H9 (cell line): ENCODE results near the gene IKZF1. TPM values are rescaled to one million over a fixed set of nuclear protein-coding genes. Genes with fewer than 3 reads are reported as not detected.

Experiments used
- DNase-seq: peaks from one replicate; pipeline ENCODE4 v3.0.0-alpha.2; 2017
- H2AFZ ChIP-seq: one replicate; pipeline ENCODE4 v1.6.1; 2013; ENCODE audit warnings: mild to moderate bottlenecking, low read length, control low read depth, moderate library complexity
- H2AK5ac ChIP-seq: 2 replicates; pipeline ENCODE4 v1.6.1; 2013; ENCODE audit warnings: low read length, control low read depth, mixed read lengths; ENCODE audit not compliant: insufficient read length
- H2BK120ac ChIP-seq: one replicate; pipeline ENCODE4 v1.6.1; 2013; ENCODE audit warnings: low read depth, mild to moderate bottlenecking, low read length, control low read depth, inconsistent platforms; ENCODE audit not compliant: poor library complexity, severe bottlenecking
- H2BK12ac ChIP-seq: 2 replicates; pipeline ENCODE4 v1.6.1; 2013; ENCODE audit warnings: low read length, control low read depth, mixed read lengths, low read depth; ENCODE audit not compliant: insufficient read length
- H2BK15ac ChIP-seq: 2 replicates; pipeline ENCODE4 v1.6.1; 2013; ENCODE audit warnings: low read depth, low read length, control low read depth
- H2BK20ac ChIP-seq: one replicate; pipeline ENCODE4 v1.6.1; 2013; ENCODE audit warnings: low read depth, mild to moderate bottlenecking, low read length, control low read depth, inconsistent platforms; ENCODE audit not compliant: poor library complexity, severe bottlenecking
- H2BK5ac ChIP-seq: 2 replicates; pipeline ENCODE4 v1.6.1; 2013; ENCODE audit warnings: low read length, control low read depth, mixed read lengths; ENCODE audit not compliant: insufficient read length
- H3K14ac ChIP-seq: 2 replicates; pipeline ENCODE4 v1.6.1; 2013; ENCODE audit warnings: low read length, control low read depth; ENCODE audit not compliant: insufficient read depth
- H3K18ac ChIP-seq: 2 replicates; pipeline ENCODE4 v1.6.1; 2013; ENCODE audit warnings: low read depth, mild to moderate bottlenecking, mixed read lengths, low read length, control low read depth; ENCODE audit not compliant: insufficient read length
- H3K23ac ChIP-seq: 2 replicates; pipeline ENCODE4 v1.6.1; 2013; ENCODE audit warnings: low read length, control low read depth, mixed read lengths, low read depth; ENCODE audit not compliant: insufficient read length
- H3K23me2 ChIP-seq: 2 replicates; pipeline ENCODE4 v1.6.1; 2013; ENCODE audit warnings: low read depth, mild to moderate bottlenecking, mixed read lengths, low read length, control low read depth; ENCODE audit not compliant: insufficient read length, poor library complexity, severe bottlenecking
- H3K27ac ChIP-seq: 2 replicates; pipeline ENCODE4 v1.5.1; 2013; ENCODE audit warnings: low read length, control low read depth, mixed read lengths, low read depth; ENCODE audit not compliant: insufficient read length
- H3K27me3 ChIP-seq: 2 replicates; pipeline ENCODE4 v1.6.1; 2013; ENCODE audit warnings: low read length, control low read depth, inconsistent platforms; ENCODE audit not compliant: insufficient read depth
- H3K4ac ChIP-seq: 2 replicates; pipeline ENCODE4 v1.6.1; 2013; ENCODE audit warnings: low read depth, mild to moderate bottlenecking, control low read depth, inconsistent platforms, low read length, moderate library complexity
- H3K4me1 ChIP-seq: 2 replicates; pipeline ENCODE4 v1.6.1; 2013; ENCODE audit warnings: low read length, control low read depth, inconsistent platforms; ENCODE audit not compliant: insufficient read depth
- H3K4me2 ChIP-seq: 2 replicates; pipeline ENCODE4 v1.6.1; 2013; ENCODE audit warnings: low read length, control low read depth, mixed read lengths; ENCODE audit not compliant: insufficient read length, insufficient read depth
- H3K56ac ChIP-seq: 2 replicates; pipeline ENCODE4 v1.6.1; 2013; ENCODE audit warnings: low read depth, mild to moderate bottlenecking, mixed read lengths, low read length, control low read depth; ENCODE audit not compliant: insufficient read length
- H3K79me1 ChIP-seq: 2 replicates; pipeline ENCODE4 v1.6.1; 2013; ENCODE audit warnings: low read depth, mild to moderate bottlenecking, moderate library complexity, low read length, control low read depth, inconsistent platforms; ENCODE audit not compliant: insufficient read depth, poor library complexity, severe bottlenecking
- H3K79me2 ChIP-seq: 2 replicates; pipeline ENCODE4 v1.6.1; 2013; ENCODE audit warnings: low read length, control low read depth, inconsistent platforms; ENCODE audit not compliant: insufficient read depth
- H3K9ac ChIP-seq: 2 replicates; pipeline ENCODE4 v1.6.1; 2013; ENCODE audit warnings: low read length, control low read depth, mixed read lengths; ENCODE audit not compliant: insufficient read length; ENCODE audit errors: extremely low read depth
- H3K9me3 ChIP-seq: one replicate; pipeline ENCODE4 v1.6.1; 2013; ENCODE audit warnings: low read depth, low read length, inconsistent platforms; ENCODE audit not compliant: control insufficient read depth
- H3T11ph ChIP-seq: one replicate; pipeline ENCODE4 v1.6.1; 2013; ENCODE audit warnings: mild to moderate bottlenecking, low read length, control low read depth, inconsistent platforms
- H4K20me1 ChIP-seq: one replicate; pipeline ENCODE4 v1.6.1; 2013; ENCODE audit not compliant: control insufficient read depth, insufficient read length, insufficient read depth
- H4K5ac ChIP-seq: 2 replicates; pipeline ENCODE4 v1.6.1; 2013; ENCODE audit warnings: low read depth, mild to moderate bottlenecking, mixed read lengths, low read length, control low read depth; ENCODE audit not compliant: insufficient read length
- H4K8ac ChIP-seq: replicated peaks from 2 replicates; pipeline ENCODE4 v1.6.1; 2013; ENCODE audit warnings: low read length, control low read depth, mixed read lengths, low read depth; ENCODE audit not compliant: insufficient read length
- H4K91ac ChIP-seq: 2 replicates; pipeline ENCODE4 v1.6.1; 2013; ENCODE audit warnings: low read depth, mild to moderate bottlenecking, moderate library complexity, mixed read lengths, low read length, control low read depth; ENCODE audit not compliant: insufficient read length
- H3K27ac Mint-ChIP-seq, 3 experiments: 2 replicates in 2 of 3; 3 replicates in 1 of 3; pipeline ENCODE4 v1.8.0; 2020 to 2021; ENCODE audit warnings: mixed read lengths in 3 of 3, mild to moderate bottlenecking in 1 of 3, moderate library complexity in 1 of 3
- H3K27me3 Mint-ChIP-seq: 2 replicates; pipeline ENCODE4 v1.8.0; 2021; ENCODE audit warnings: low read depth, mild to moderate bottlenecking, moderate library complexity, mixed read lengths
- H3K36me3 Mint-ChIP-seq, 3 experiments: 2 replicates in 2 of 3; 3 replicates in 1 of 3; pipeline ENCODE4 v1.8.0; 2020 to 2021; ENCODE audit warnings: low read depth in 3 of 3, mixed read lengths in 3 of 3; ENCODE audit not compliant: insufficient read depth in 1 of 3
- H3K4me1 Mint-ChIP-seq, 2 experiments: 2 replicates each; pipeline ENCODE4 v1.8.0; 2020; ENCODE audit warnings: mixed read lengths in 2 of 2
- H3K4me3 Mint-ChIP-seq, 2 experiments: 2 replicates in 1 of 2; 3 replicates in 1 of 2; pipeline ENCODE4 v1.8.0; 2020 to 2021; ENCODE audit warnings: mild to moderate bottlenecking in 2 of 2, mixed read lengths in 2 of 2, moderate library complexity in 1 of 2
- H3K9me3 Mint-ChIP-seq, 2 experiments: 2 replicates in 1 of 2; 3 replicates in 1 of 2; pipeline ENCODE4 v1.8.0; 2020; ENCODE audit warnings: mild to moderate bottlenecking in 2 of 2, mixed read lengths in 2 of 2, moderate library complexity in 1 of 2
- WGBS: extraction: QIAGEN DNeasy Blood & Tissue Kit; methylation state at CpG from one replicate; pipeline ENCODE4 v1.1.7; 2013; ENCODE audit warnings: missing lambda C conversion rate, low lambda C conversion rate, mixed read lengths; ENCODE audit not compliant: insufficient read length; ENCODE audit errors: extremely low coverage; 5-methylcytosine and 5-hydroxymethylcytosine counted together
- total RNA-seq: library from RNA; stranded (reverse); gene quantifications from 2 replicates; pipeline ENCODE4 v1.2.1, GENCODE V29; 2021
- TF ChIP-seq, protein P1 (sequence below): fragments of 200-600 bp; sonication (generic); conservative IDR thresholded peaks from 3 replicates; pipeline ENCODE4 v1.8.0; 2021; ENCODE audit warnings: antibody characterized with exemption, mild to moderate bottlenecking

Gene IKZF1
- total RNA-seq, 1 experiment from 2014 or later = 0.98 TPM

DNA sequence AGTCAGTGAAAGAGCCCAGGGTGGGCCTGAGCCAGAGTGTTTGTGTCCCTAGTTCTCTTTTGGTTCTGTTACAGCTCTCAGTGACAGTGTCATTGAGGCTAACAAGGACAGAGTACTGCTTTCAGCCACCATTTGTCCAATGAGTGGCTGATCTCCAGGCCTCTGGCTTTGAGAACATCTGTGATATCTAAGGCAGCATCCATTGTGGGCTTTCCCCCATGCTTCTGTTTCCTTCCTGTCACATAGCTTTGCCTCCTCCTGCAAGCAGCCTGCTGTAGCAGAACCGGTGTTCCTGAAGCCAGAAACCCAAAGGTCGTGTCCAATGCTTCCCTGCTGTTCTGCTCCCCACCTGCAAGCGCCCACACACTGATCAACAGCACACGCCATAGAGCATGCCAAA is 68.4 kb downstream of the IKZF1 start:
- no peak overlapping the region for H2AFZ ChIP-seq
- no peaks in the 10 kb centered on the region for H3K36me3 Mint-ChIP-seq
- no peak overlapping the region for H3K27ac ChIP-seq
- no peak overlapping the region for H3K23ac ChIP-seq
- H4K91ac ChIP-seq = no peak overlapping the region
- H3K4me1 ChIP-seq = no peaks in the 10 kb centered on the region; the same call in 1 of the 2 replicates
- no peaks in the 10 kb centered on the region for H3K27me3 ChIP-seq
- peaks cover 9 to 14% of the 10 kb centered on the region in 2 experiments for H3K4me1 Mint-ChIP-seq
- H3K9me3 ChIP-seq = no peaks in the 10 kb centered on the region
- no peaks in the 10 kb centered on the region for H3K79me2 ChIP-seq
- DNase-seq = no peak
- H4K20me1 ChIP-seq = no peaks in the 10 kb centered on the region
- no peak overlapping the region for H3K9ac ChIP-seq
- TF ChIP-seq, protein P1, sequence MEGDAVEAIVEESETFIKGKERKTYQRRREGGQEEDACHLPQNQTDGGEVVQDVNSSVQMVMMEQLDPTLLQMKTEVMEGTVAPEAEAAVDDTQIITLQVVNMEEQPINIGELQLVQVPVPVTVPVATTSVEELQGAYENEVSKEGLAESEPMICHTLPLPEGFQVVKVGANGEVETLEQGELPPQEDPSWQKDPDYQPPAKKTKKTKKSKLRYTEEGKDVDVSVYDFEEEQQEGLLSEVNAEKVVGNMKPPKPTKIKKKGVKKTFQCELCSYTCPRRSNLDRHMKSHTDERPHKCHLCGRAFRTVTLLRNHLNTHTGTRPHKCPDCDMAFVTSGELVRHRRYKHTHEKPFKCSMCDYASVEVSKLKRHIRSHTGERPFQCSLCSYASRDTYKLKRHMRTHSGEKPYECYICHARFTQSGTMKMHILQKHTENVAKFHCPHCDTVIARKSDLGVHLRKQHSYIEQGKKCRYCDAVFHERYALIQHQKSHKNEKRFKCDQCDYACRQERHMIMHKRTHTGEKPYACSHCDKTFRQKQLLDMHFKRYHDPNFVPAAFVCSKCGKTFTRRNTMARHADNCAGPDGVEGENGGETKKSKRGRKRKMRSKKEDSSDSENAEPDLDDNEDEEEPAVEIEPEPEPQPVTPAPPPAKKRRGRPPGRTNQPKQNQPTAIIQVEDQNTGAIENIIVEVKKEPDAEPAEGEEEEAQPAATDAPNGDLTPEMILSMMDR = no peak
- no peak overlapping the region for H2BK5ac ChIP-seq
- peak overlapping the region in 1 of 3 experiments; percentile 51; a peak in 1 of 7 replicates for H3K27ac Mint-ChIP-seq
- no peak overlapping the region for H2BK120ac ChIP-seq
- no peak overlapping the region for H2BK12ac ChIP-seq
- no peak overlapping the region for H3K18ac ChIP-seq
- no peak overlapping the region for H2BK20ac ChIP-seq
- no peak overlapping the region for H3K14ac ChIP-seq
- H3K4ac ChIP-seq = no peak overlapping the region
- H3K4me3 Mint-ChIP-seq = no peak overlapping the region
- no peak overlapping the region for H3K56ac ChIP-seq
- no peak overlapping the region for H3K4me2 ChIP-seq
- no peaks in the 10 kb centered on the region for H3K9me3 Mint-ChIP-seq
- H3T11ph ChIP-seq = no peak overlapping the region
- no CpG with 5 or more reads among the region's 4 CpGs for WGBS
- H2AK5ac ChIP-seq = no peak overlapping the region
- H2BK15ac ChIP-seq = no peak overlapping the region
- no peaks in the 10 kb centered on the region for H3K27me3 Mint-ChIP-seq
- no peaks in the 10 kb centered on the region for H3K79me1 ChIP-seq
- no peaks in the 10 kb centered on the region for H3K23me2 ChIP-seq
- no peak overlapping the region for H4K5ac ChIP-seq
- no peak overlapping the region for H4K8ac ChIP-seq
